PFSK-1 (cell line): ENCODE data around the gene NKAIN2.

Experiments used
- FOXP2 ChIP-seq: optimal IDR thresholded peaks from 2 replicates; pipeline ENCODE3; 2011; ENCODE audit warnings: borderline replicate concordance, control low read depth, inconsistent platforms; ENCODE audit not compliant: insufficient read depth; ENCODE audit errors: extremely low read length, extremely low read depth
- POLR2AphosphoS5 ChIP-seq: IDR thresholded peaks from 2 replicates; pipeline ENCODE4 v1.6.1; 2012; ENCODE audit warnings: low read depth, mild to moderate bottlenecking, control low read depth, low read length, moderate library complexity
- REST ChIP-seq, 2 experiments: IDR thresholded peaks; 2 replicates each; pipeline versions ENCODE4 v1.6.1 to v1.8.0; 2011 to 2012; ENCODE audit warnings: low read depth in 2 of 2, low read length in 2 of 2, control low read depth in 1 of 2, inconsistent platforms in 1 of 2, mild to moderate bottlenecking in 1 of 2, moderate library complexity in 1 of 2; ENCODE audit not compliant: insufficient read depth in 1 of 2
- SIN3A ChIP-seq: IDR thresholded peaks from 2 replicates; pipeline ENCODE4 v1.6.1; 2012; ENCODE audit warnings: mild to moderate bottlenecking, low read length, moderate library complexity, borderline replicate concordance; ENCODE audit not compliant: insufficient read depth
- TAF1 ChIP-seq: IDR thresholded peaks from 2 replicates; pipeline ENCODE4 v1.6.1; 2012; ENCODE audit warnings: low read length, control low read depth, borderline replicate concordance; ENCODE audit not compliant: insufficient read depth

The NKAIN2 gene

GRCh38 chr6:124036384-124036783 is 232.7 kb downstream of the NKAIN2 start:
- no peak for TF ChIP-seq POLR2AphosphoS5
- no peak for TF ChIP-seq SIN3A
- TF ChIP-seq FOXP2 = no peak

- TF ChIP-seq FOXP2 = no peak
- TF ChIP-seq POLR2AphosphoS5 = no peak
- no peak for TF ChIP-seq SIN3A
These were observed 237.0 kb downstream of the NKAIN2 start for GRCh38 chr6:124040655-124041054.

GRCh38 chr6:124052120-124052519 is 248.5 kb downstream of the NKAIN2 start:
- TF ChIP-seq REST (IDR thresholded peaks at IDR 0.05; ENCODE audit: insufficient read depth in 1 of 2, low read depth in 2 of 2, low read length in 2 of 2) = no peak
- TF ChIP-seq SIN3A = no peak
- TF ChIP-seq POLR2AphosphoS5 = no peak
- TF ChIP-seq TAF1 = no peak
- TF ChIP-seq FOXP2 = no peak

GRCh38 chr6:124053315-124053714 is 249.7 kb downstream of the NKAIN2 start:
- TF ChIP-seq FOXP2 = no peak
- TF ChIP-seq POLR2AphosphoS5 = no peak
- TF ChIP-seq SIN3A = no peak
- TF ChIP-seq TAF1 = no peak
- no peak for TF ChIP-seq REST (IDR thresholded peaks at IDR 0.05; ENCODE audit: insufficient read depth in 1 of 2, low read depth in 2 of 2, low read length in 2 of 2)

DNA sequence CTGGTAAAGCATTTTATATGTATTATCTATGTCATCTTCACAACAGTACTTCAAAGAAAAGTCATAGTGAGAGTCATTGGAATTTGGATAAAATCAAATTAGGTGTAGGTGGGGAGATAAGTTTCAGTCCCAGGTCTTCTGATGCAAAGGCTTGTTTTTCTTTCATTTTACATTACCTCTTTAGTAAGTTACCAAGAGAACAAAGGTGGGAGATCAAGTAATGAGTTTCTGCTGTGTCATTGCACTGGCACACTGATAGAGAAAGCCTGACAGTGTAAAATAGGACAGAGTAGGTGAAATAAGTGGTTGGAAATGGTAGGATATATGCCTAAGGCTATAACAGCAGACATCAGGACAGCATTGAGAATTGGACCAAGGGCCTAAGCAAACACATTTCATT is 250.4 kb downstream of the NKAIN2 start:
- TF ChIP-seq SIN3A (no peak), POLR2AphosphoS5 (no peak), FOXP2 (no peak), TAF1 (no peak)

DNA sequence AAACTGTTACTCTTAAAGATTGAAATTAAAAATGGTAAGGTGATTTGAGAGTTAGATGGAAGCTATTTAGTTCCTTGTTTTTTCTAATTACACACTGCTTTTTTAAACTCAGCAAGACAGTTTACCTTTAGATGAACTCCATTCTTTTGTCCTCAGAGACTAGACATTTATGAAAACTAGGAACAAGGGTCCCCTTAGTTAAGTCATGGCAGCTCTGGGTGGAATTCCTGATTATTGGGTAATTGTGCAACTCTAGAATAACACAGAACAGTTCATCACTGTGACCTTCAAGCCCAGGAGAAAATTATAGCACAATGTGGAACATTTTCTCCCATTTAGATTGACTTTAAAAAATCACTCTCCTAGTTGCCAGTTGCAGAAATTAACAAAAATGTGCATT is 251.7 kb downstream of the NKAIN2 start:
- TF ChIP-seq FOXP2 = no peak
- TF ChIP-seq REST (IDR thresholded peaks at IDR 0.05; ENCODE audit: insufficient read depth in 1 of 2, low read depth in 2 of 2, low read length in 2 of 2) = no peak
- no peak for TF ChIP-seq SIN3A
- TF ChIP-seq POLR2AphosphoS5 = no peak
- no peak for TF ChIP-seq TAF1

DNA sequence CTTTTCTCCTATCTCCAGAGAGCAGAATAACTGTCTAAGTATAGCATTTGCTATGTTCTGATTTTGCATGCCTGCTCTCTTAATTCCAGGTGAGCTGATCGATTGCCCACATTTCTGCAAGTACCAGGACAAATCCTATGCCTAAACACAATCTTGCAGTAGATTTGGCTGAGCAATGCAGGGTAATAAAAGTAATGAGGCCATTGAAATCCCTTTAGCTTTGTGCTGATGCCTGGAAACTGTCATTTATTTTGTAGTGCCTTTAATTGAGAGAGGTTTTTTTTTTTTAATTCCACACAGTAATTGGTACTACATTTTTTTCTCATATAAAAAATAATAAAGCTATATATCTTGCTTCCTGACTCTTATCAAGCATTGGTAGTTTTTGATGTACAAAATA is 252.3 kb downstream of the NKAIN2 start:
- TF ChIP-seq REST (IDR thresholded peaks at IDR 0.05; ENCODE audit: insufficient read depth in 1 of 2, low read depth in 2 of 2, low read length in 2 of 2) (no peak), SIN3A (no peak), POLR2AphosphoS5 (no peak)
